H1 (cell line): ENCODE results near the gene CAMK2D.

ENCODE experiments used
- ATF3 ChIP-seq: IDR thresholded peaks from 2 replicates; pipeline ENCODE4 v1.6.1; 2011; ENCODE audit warnings: low read depth, mild to moderate bottlenecking, low read length; ENCODE audit not compliant: insufficient read depth
- CTBP2 ChIP-seq: IDR thresholded peaks from 2 replicates; pipeline ENCODE4 v1.7.0; 2011; ENCODE audit warnings: borderline replicate concordance, mild to moderate bottlenecking, moderate library complexity, mixed read lengths, low read length; ENCODE audit not compliant: insufficient read depth, insufficient read length
- CTCF ChIP-seq, 3 experiments: IDR thresholded peaks; 1 replicate in 2 of 3; 2 replicates in 1 of 3; pipeline versions ENCODE4 v1.5.1 to v1.6.1; 2011; ENCODE audit warnings: low read length in 3 of 3, mild to moderate bottlenecking in 3 of 3, inconsistent platforms in 2 of 3, low read depth in 1 of 3, moderate library complexity in 1 of 3; ENCODE audit not compliant: insufficient read depth in 1 of 3; ENCODE audit errors: control extremely low read depth in 1 of 3
- KDM1A ChIP-seq: fragments of 200-600, 300-600 bp; sonication (generic); IDR thresholded peaks from 2 replicates; pipeline ENCODE4 v1.7.1; 2016; ENCODE audit warnings: mild to moderate bottlenecking, low read length, borderline replicate concordance
- POLR2AphosphoS5 ChIP-seq: IDR thresholded peaks from 2 replicates; pipeline ENCODE4 v1.6.1; 2011; ENCODE audit warnings: low read depth, low read length
- RBBP5 ChIP-seq: IDR thresholded peaks from 2 replicates; pipeline ENCODE4 v1.7.1; 2012; ENCODE audit warnings: low read depth, mild to moderate bottlenecking, inconsistent platforms, low read length, moderate library complexity, borderline replicate concordance
- RFX5 ChIP-seq: IDR thresholded peaks from 2 replicates; pipeline ENCODE4 v1.6.1; 2011; ENCODE audit warnings: low read depth, low read length, improper control_type of control experiment, borderline replicate concordance
- SP1 ChIP-seq: IDR thresholded peaks from 2 replicates; pipeline ENCODE4 v1.6.1; 2011; ENCODE audit warnings: low read depth, low read length
- ZNF274 ChIP-seq: IDR thresholded peaks from 2 replicates; pipeline ENCODE4 v1.7.0; 2012; ENCODE audit warnings: low read length, borderline replicate concordance; ENCODE audit errors: extremely low read depth

- TF ChIP-seq CTCF (IDR thresholded peaks at IDR 0.05; ENCODE audit: control extremely low read depth in 1 of 3, insufficient read depth in 1 of 3, low read depth in 1 of 3, low read length in 3 of 3) (no peak), SP1 (no peak), RBBP5 (no peak), CTBP2 (no peak), POLR2AphosphoS5 (no peak), ATF3 (no peak), RFX5 (no peak), KDM1A (no peak), ZNF274 (no peak)
These were observed 321.2 kb downstream of the CAMK2D start for GRCh38 chr4:113440371-113440770.
